ENCODE measurements around the gene TRIOBP. TPM values are rescaled to one million over a fixed set of nuclear protein-coding genes. Genes with fewer than 3 reads are reported as not detected.

Gene TRIOBP
- total RNA-seq, 1 experiment from 2014 or later: 28.7 TPM

DNA sequence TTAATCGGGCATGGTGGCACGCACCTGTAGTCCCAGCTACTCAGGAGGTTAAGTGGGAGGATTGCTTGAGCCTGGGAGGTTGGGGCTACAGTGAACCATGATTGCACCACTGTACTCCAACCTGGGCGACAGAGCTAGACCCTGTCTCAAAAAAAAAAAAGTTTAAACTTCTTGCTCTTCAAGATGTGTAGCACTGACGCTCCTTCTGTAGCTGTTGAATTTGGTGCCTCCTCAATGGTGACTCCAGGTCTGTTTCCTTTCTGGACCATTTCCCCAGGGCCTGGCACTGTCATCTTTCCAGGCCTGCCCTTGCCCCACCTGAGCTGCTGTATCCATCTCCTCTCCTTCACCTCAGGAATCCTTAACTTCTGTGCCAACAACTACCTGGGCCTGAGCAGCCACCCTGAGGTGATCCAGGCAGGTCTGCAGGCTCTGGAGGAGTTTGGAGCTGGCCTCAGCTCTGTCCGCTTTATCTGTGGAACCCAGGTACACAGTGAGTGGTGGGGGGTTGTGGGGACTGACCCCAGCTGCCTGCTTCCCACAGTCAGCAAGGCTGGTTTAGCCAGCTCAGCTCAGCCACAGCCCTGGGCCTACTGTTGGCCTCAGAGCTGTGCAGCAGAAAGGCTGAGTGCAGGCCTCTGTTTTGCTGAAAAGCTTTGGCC, 113.0 kb downstream of the TRIOBP start:
- no peaks in the 10 kb centered on the region for H3K9me3 ChIP-seq (ENCODE audit: low read depth, low read length, poor library complexity, severe bottlenecking)
- ChIA-PET CTCF (interaction anchor here (0.7 kb wide), 1 partner anchor 20 kb away, joined by 3 read pairs; no protein-coding TSS in a partner anchor), POLR2A (ENCODE audit: low non-redundant PET) (no interaction called here)
- DNase-seq (ENCODE audit: low spot score): no peak
- H3K27ac ChIP-seq (ENCODE audit: low read depth, low read length, poor library complexity, severe bottlenecking): no peak overlapping the region
- no peaks in the 10 kb centered on the region for H3K27me3 ChIP-seq (replicated peaks; ENCODE audit: insufficient read depth, low read depth, low read length, poor library complexity)
- TF ChIP-seq, protein P1, sequence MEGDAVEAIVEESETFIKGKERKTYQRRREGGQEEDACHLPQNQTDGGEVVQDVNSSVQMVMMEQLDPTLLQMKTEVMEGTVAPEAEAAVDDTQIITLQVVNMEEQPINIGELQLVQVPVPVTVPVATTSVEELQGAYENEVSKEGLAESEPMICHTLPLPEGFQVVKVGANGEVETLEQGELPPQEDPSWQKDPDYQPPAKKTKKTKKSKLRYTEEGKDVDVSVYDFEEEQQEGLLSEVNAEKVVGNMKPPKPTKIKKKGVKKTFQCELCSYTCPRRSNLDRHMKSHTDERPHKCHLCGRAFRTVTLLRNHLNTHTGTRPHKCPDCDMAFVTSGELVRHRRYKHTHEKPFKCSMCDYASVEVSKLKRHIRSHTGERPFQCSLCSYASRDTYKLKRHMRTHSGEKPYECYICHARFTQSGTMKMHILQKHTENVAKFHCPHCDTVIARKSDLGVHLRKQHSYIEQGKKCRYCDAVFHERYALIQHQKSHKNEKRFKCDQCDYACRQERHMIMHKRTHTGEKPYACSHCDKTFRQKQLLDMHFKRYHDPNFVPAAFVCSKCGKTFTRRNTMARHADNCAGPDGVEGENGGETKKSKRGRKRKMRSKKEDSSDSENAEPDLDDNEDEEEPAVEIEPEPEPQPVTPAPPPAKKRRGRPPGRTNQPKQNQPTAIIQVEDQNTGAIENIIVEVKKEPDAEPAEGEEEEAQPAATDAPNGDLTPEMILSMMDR (conservative IDR thresholded peaks at IDR 0.05; ENCODE audit: low read depth, low read length): no peak
- no peak for TF ChIP-seq EZH2 (IDR thresholded peaks at IDR 0.05; ENCODE audit: borderline replicate concordance, low read depth, low read length, poor library complexity, severe bottlenecking)
- no peaks in the 10 kb centered on the region for H3K36me3 ChIP-seq (ENCODE audit: insufficient read depth, low read length, poor library complexity, severe bottlenecking)
- peaks cover 15% of the 10 kb centered on the region for H3K4me1 ChIP-seq (ENCODE audit: insufficient read depth, low read length, poor library complexity, severe bottlenecking)
- BruUV-seq (replicated peaks): no TSS peak
- intact Hi-C loops (cut with micrococcal nuclease; ENCODE audit: unreplicated experiment): no loop called here
- no peak overlapping the region for H3K4me3 ChIP-seq (ENCODE audit: low read depth, low read length, poor library complexity, severe bottlenecking)

DNA sequence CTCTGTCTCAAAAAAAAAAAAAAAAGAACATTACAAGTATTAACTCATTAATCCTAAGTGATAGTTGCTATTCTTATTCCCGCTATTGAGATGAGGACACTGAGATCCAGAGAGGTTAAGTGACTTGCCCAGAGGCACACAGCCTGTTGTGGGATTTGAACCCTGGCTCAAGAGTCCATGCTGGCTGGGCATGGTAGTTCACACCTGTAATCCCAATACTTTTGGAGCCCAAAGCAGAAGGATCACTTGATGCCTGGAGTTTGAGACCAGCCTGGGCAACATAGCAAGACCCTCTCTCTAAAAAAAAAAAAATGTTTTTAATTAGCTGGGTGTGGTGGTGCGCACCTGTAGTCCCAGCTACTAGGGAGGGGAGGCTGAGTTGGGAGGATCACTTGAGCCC, 115.0 kb downstream of the TRIOBP start:
- Histone ChIP-seq H3K9me3 (ENCODE audit: low read depth, low read length, poor library complexity, severe bottlenecking) (no peaks in the 10 kb centered on the region), H3K4me1 (ENCODE audit: insufficient read depth, low read length, poor library complexity, severe bottlenecking) (peaks cover under 1% of the 10 kb centered on the region), H3K27ac (ENCODE audit: low read depth, low read length, poor library complexity, severe bottlenecking) (no peak overlapping the region), H3K27me3 (replicated peaks; ENCODE audit: insufficient read depth, low read depth, low read length, poor library complexity) (no peaks in the 10 kb centered on the region), H3K36me3 (ENCODE audit: insufficient read depth, low read length, poor library complexity, severe bottlenecking) (no peaks in the 10 kb centered on the region), H3K4me3 (ENCODE audit: low read depth, low read length, poor library complexity, severe bottlenecking) (no peak overlapping the region)
- intact Hi-C loops (cut with micrococcal nuclease; ENCODE audit: unreplicated experiment): no loop called here
- TF ChIP-seq EZH2 (IDR thresholded peaks at IDR 0.05; ENCODE audit: borderline replicate concordance, low read depth, low read length, poor library complexity, severe bottlenecking): no peak
- TF ChIP-seq, protein P1 (conservative IDR thresholded peaks at IDR 0.05; ENCODE audit: low read depth, low read length): no peak
- BruUV-seq (replicated peaks): no TSS peak
- CTCF ChIA-PET: no interaction called here
- no peak for DNase-seq (ENCODE audit: low spot score)
- POLR2A ChIA-PET (ENCODE audit: low non-redundant PET): no interaction called here

DNA sequence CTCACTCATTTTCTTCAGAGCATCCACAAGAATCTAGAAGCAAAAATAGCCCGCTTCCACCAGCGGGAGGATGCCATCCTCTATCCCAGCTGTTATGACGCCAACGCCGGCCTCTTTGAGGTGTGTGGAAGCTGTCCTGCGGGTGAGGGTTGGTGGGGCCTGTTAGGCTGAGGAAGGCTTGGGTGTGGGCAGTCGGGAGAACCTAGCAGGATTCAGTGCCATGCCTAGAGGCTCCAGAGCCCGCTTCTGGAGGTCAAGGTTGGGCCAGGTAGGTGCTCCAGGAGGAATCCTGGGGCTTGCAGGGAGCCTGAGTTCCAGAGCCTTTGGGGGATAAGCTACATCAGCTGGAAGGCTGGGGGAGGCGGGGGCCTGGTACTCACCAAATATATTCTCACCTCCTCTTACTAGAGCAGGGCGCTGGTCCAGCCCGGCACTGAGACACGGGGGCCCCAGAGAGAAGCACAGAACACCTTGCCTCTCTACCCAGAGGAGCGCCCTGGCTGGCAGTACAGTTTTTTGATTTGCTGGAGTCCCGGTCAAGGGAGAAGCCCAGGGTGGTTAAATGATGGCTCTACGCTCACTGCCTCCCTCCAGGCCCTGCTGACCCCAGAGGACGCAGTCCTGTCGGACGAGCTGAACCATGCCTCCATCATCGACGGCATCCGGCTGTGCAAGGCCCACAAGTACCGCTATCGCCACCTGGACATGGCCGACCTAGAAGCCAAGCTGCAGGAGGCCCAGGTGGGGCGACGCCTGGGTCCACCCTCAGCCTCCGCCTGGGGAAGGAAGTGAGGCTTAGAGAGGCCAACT, 116.2 kb downstream of the TRIOBP start:
- no TSS peak for BruUV-seq (replicated peaks)
- CTCF ChIA-PET: no interaction called here
- no peak for TF ChIP-seq EZH2 (IDR thresholded peaks at IDR 0.05; ENCODE audit: borderline replicate concordance, low read depth, low read length, poor library complexity, severe bottlenecking)
- TF ChIP-seq, protein P1 (conservative IDR thresholded peaks at IDR 0.05; ENCODE audit: low read depth, low read length): no peak

More for the DNA sequence above, 116.2 kb downstream of the TRIOBP start:
- Histone ChIP-seq H3K9me3 (ENCODE audit: low read depth, low read length, poor library complexity, severe bottlenecking) (no peaks in the 10 kb centered on the region), H3K4me1 (ENCODE audit: insufficient read depth, low read length, poor library complexity, severe bottlenecking) (peaks cover 4% of the 10 kb centered on the region), H3K36me3 (ENCODE audit: insufficient read depth, low read length, poor library complexity, severe bottlenecking) (no peaks in the 10 kb centered on the region), H3K27ac (ENCODE audit: low read depth, low read length, poor library complexity, severe bottlenecking) (no peak overlapping the region), H3K27me3 (replicated peaks; ENCODE audit: insufficient read depth, low read depth, low read length, poor library complexity) (no peaks in the 10 kb centered on the region), H3K4me3 (ENCODE audit: low read depth, low read length, poor library complexity, severe bottlenecking) (no peak overlapping the region)
- POLR2A ChIA-PET (ENCODE audit: low non-redundant PET): no interaction called here
- DNase-seq (ENCODE audit: low spot score): no peak
- intact Hi-C loops (cut with micrococcal nuclease; ENCODE audit: unreplicated experiment): no loop called here
